ENCODE data around the gene SLC22A6. TPM values are rescaled to one million over a fixed set of nuclear protein-coding genes. Genes with fewer than 3 reads are reported as not detected.

The SLC22A6 gene
- total and polyA plus RNA-seq, 4 donors = not detected

GRCh38 chr11:62999156-62999555 lies 14.4 kb upstream of the SLC22A6 start:
- Histone ChIP-seq H3K9ac (ENCODE audit: insufficient read depth in 1 of 2, low read length in 2 of 2) (no peak overlapping the region), H3K27me3 (ENCODE audit: control insufficient read depth in 3 of 3, insufficient read depth in 3 of 3, low read length in 2 of 3) (no peaks in the 10 kb centered on the region), H3K9me3 (ENCODE audit: control insufficient read depth in 4 of 4, insufficient read depth in 3 of 4, low read length in 3 of 4) (no peaks in the 10 kb centered on the region), H3K27ac (ENCODE audit: low read depth in 1 of 2, low read length in 1 of 2) (no peak overlapping the region), H3K4me3 (no peak overlapping the region), H3K36me3 (ENCODE audit: control insufficient read depth in 4 of 4, insufficient read depth in 4 of 4, low read length in 4 of 4) (no peaks in the 10 kb centered on the region), H3K4me1 (ENCODE audit: control insufficient read depth in 5 of 5, insufficient read depth in 5 of 5, low read length in 5 of 5) (no peaks in the 10 kb centered on the region)
- TF ChIP-seq CTCF (IDR thresholded peaks at IDR 0.05; ENCODE audit: control extremely low read depth, extremely low read depth) = no peak
- 93% methylated on average over 5 of the region's 5 CpGs for WGBS, 2 donors
- no peak for DNase-seq
- no peak for ATAC-seq (ENCODE audit: insufficient read depth, low FRiP score)

GRCh38 chr11:62996271-62996670 lies 11.5 kb upstream of the SLC22A6 start:
- DNase-seq (no peak), ATAC-seq (ENCODE audit: insufficient read depth, low FRiP score) (no peak)
- TF ChIP-seq CTCF (IDR thresholded peaks at IDR 0.05; ENCODE audit: control extremely low read depth, extremely low read depth) = no peak
- Histone ChIP-seq H3K4me3 (no peak overlapping the region), H3K27ac (ENCODE audit: low read depth in 1 of 2, low read length in 1 of 2) (no peak overlapping the region), H3K27me3 (ENCODE audit: control insufficient read depth in 3 of 3, insufficient read depth in 3 of 3, low read length in 2 of 3) (no peaks in the 10 kb centered on the region), H3K4me1 (ENCODE audit: control insufficient read depth in 5 of 5, insufficient read depth in 5 of 5, low read length in 5 of 5) (no peaks in the 10 kb centered on the region), H3K9ac (ENCODE audit: insufficient read depth in 1 of 2, low read length in 2 of 2) (no peak overlapping the region), H3K36me3 (ENCODE audit: control insufficient read depth in 4 of 4, insufficient read depth in 4 of 4, low read length in 4 of 4) (no peaks in the 10 kb centered on the region), H3K9me3 (ENCODE audit: control insufficient read depth in 4 of 4, insufficient read depth in 3 of 4, low read length in 3 of 4) (no peaks in the 10 kb centered on the region)
- 38 to 69% methylated on average over 1 of the region's 1 CpG for WGBS, 2 donors

- H3K36me3 ChIP-seq (ENCODE audit: control insufficient read depth in 4 of 4, insufficient read depth in 4 of 4, low read length in 4 of 4) = no peaks in the 10 kb centered on the region
- no peaks in the 10 kb centered on the region for H3K27me3 ChIP-seq (ENCODE audit: control insufficient read depth in 3 of 3, insufficient read depth in 3 of 3, low read length in 2 of 3)
- 77 to 83% methylated on average over 4 of the region's 4 CpGs for WGBS, 2 donors
- DNase-seq (no peak), ATAC-seq (ENCODE audit: insufficient read depth, low FRiP score) (no peak)
- no peak overlapping the region for H3K27ac ChIP-seq (ENCODE audit: low read depth in 1 of 2, low read length in 1 of 2)
- no peak for TF ChIP-seq CTCF (IDR thresholded peaks at IDR 0.05; ENCODE audit: control extremely low read depth, extremely low read depth)
- H3K4me1 ChIP-seq (ENCODE audit: control insufficient read depth in 5 of 5, insufficient read depth in 5 of 5, low read length in 5 of 5) = no peaks in the 10 kb centered on the region
- no peaks in the 10 kb centered on the region for H3K9me3 ChIP-seq (ENCODE audit: control insufficient read depth in 4 of 4, insufficient read depth in 3 of 4, low read length in 3 of 4)
- no peak overlapping the region for H3K4me3 ChIP-seq
- H3K9ac ChIP-seq (ENCODE audit: insufficient read depth in 1 of 2, low read length in 2 of 2) = no peak overlapping the region
These were observed 10.0 kb upstream of the SLC22A6 start for GRCh38 chr11:62994775-62995174.

- ATAC-seq (ENCODE audit: insufficient read depth, low FRiP score) = no peak
- Histone ChIP-seq H3K9me3 (ENCODE audit: control insufficient read depth in 4 of 4, insufficient read depth in 3 of 4, low read length in 3 of 4) (no peaks in the 10 kb centered on the region), H3K27ac (ENCODE audit: low read depth in 1 of 2, low read length in 1 of 2) (no peak overlapping the region), H3K4me3 (no peak overlapping the region), H3K4me1 (ENCODE audit: control insufficient read depth in 5 of 5, insufficient read depth in 5 of 5, low read length in 5 of 5) (no peaks in the 10 kb centered on the region), H3K9ac (ENCODE audit: insufficient read depth in 1 of 2, low read length in 2 of 2) (no peak overlapping the region), H3K36me3 (ENCODE audit: control insufficient read depth in 4 of 4, insufficient read depth in 4 of 4, low read length in 4 of 4) (no peaks in the 10 kb centered on the region), H3K27me3 (ENCODE audit: control insufficient read depth in 3 of 3, insufficient read depth in 3 of 3, low read length in 2 of 3) (no peaks in the 10 kb centered on the region)
- no peak for DNase-seq
- WGBS, 2 donors = 77 to 89% methylated on average over 5 of the region's 5 CpGs
- TF ChIP-seq CTCF (IDR thresholded peaks at IDR 0.05; ENCODE audit: control extremely low read depth, extremely low read depth) = no peak
These were observed 3.5 kb upstream of the SLC22A6 start for GRCh38 chr11:62988276-62988675.

Measured in lung (tissue), 12 donors.